HG03460 (cell line): ENCODE data around the gene GJD2.

Experiments used
- ATAC-seq: cut with Tn5 transposase; IDR thresholded peaks from one replicate; pipeline ENCODE4 v1.9.1; 2021; ENCODE audit not compliant: unreplicated experiment

Gene GJD2

GRCh38 chr15:34754674-34755418 is at the start of gene GJD2:
GJD2 (minus strand) TSS chr15:34754998; CDS start chr15:34754488, 510 bp downstream.
- no peak for ATAC-seq

GRCh38 chr15:34804113-34804512 is 49.3 kb upstream of the GJD2 start:
- ATAC-seq: no peak

GRCh38 chr15:34802803-34803750 is 48.3 kb upstream of the GJD2 start:
- ATAC-seq: no peak

GRCh38 chr15:34802371-34802770 is 47.6 kb upstream of the GJD2 start:
- no peak for ATAC-seq

GRCh38 chr15:34799149-34800101 is 44.6 kb upstream of the GJD2 start:
- no peak for ATAC-seq

- no peak for ATAC-seq
Measured at GRCh38 chr15:34796847-34797435, 42.1 kb upstream of the GJD2 start.

GRCh38 chr15:34795267-34796081 is 40.7 kb upstream of the GJD2 start, which contains the start of gene ACTC1:
ACTC1 (minus strand) TSS chr15:34795549; CDS start chr15:34794808, 741 bp downstream.
- no peak for ATAC-seq

- ATAC-seq: no peak
Measured at GRCh38 chr15:34794590-34795206, 39.9 kb upstream of the GJD2 start.

- ATAC-seq: no peak
Measured at GRCh38 chr15:34793901-34794300, 39.1 kb upstream of the GJD2 start.

GRCh38 chr15:34793071-34793470 is 38.3 kb upstream of the GJD2 start:
- no peak for ATAC-seq

GRCh38 chr15:34791701-34792100 is 36.9 kb upstream of the GJD2 start:
- ATAC-seq: no peak

GRCh38 chr15:34790121-34790520 is 35.3 kb upstream of the GJD2 start:
- ATAC-seq: no peak

- ATAC-seq: no peak
Measured at GRCh38 chr15:34789326-34789725, 34.5 kb upstream of the GJD2 start.

- ATAC-seq: no peak
Measured at GRCh38 chr15:34786206-34786605, 31.4 kb upstream of the GJD2 start.

GRCh38 chr15:34783991-34784390 is 29.2 kb upstream of the GJD2 start:
- no peak for ATAC-seq

GRCh38 chr15:34783431-34783830 is 28.6 kb upstream of the GJD2 start:
- no peak for ATAC-seq

GRCh38 chr15:34782901-34783300 is 28.1 kb upstream of the GJD2 start:
- ATAC-seq: no peak

GRCh38 chr15:34780725-34781124 is 25.9 kb upstream of the GJD2 start:
- no peak for ATAC-seq

- ATAC-seq: no peak
Measured at GRCh38 chr15:34776606-34777105, 21.9 kb upstream of the GJD2 start.
